K562 (cell line): ENCODE measurements around the gene ZNF776. TPM values are rescaled to one million over a fixed set of nuclear protein-coding genes. Genes with fewer than 3 reads are reported as not detected.

Experiments
- BACH1 ChIP-seq: fragments of 200-800 bp; sonication (Bioruptor generic); IDR thresholded peaks from 2 replicates; pipeline ENCODE4 v1.6.1; 2016; ENCODE audit warnings: missing genetic modification characterization, missing compliant biosample characterization
- BRCA1 ChIP-seq, 2 experiments: fragments of 450-650 bp in 1 of 2; sonication (generic) in 1 of 2; formaldehyde crosslinking in 1 of 2; IDR thresholded peaks; 2 replicates each; pipeline versions ENCODE4 v1.5.0 to v1.6.1; 2017 to 2020; ENCODE audit warnings: mild to moderate bottlenecking in 1 of 2, missing genetic modification reagents in 1 of 2
- CTBP1 ChIP-seq: fragments of 450-650 bp; IDR thresholded peaks from 2 replicates; pipeline ENCODE4 v1.6.1; 2016; ENCODE audit warnings: borderline replicate concordance
- EGR1 ChIP-seq: fragments of 450-650 bp; conservative IDR thresholded peaks from 2 replicates; pipeline ENCODE4 v1.6.1; 2017; ENCODE audit warnings: mild to moderate bottlenecking
- HMG20A ChIP-seq: fragments of 450-650 bp; formaldehyde crosslinking; conservative IDR thresholded peaks from 2 replicates; pipeline ENCODE4 v1.4.0; 2020; ENCODE audit warnings: mild to moderate bottlenecking, mixed read lengths
- MAZ ChIP-seq, 2 experiments: fragments of 450-650 bp in 1 of 2; sonication (generic) in 1 of 2; formaldehyde crosslinking; IDR thresholded peaks in 1 of 2; conservative IDR thresholded peaks in 1 of 2; 2 replicates each; pipeline versions ENCODE4 v1.4.0 to v1.5.0; 2020; ENCODE audit warnings: mild to moderate bottlenecking in 1 of 2, missing genetic modification reagents in 1 of 2
- MCM5 ChIP-seq: fragments of 450-650 bp; IDR thresholded peaks from 2 replicates; pipeline ENCODE4 v1.6.1; 2016; ENCODE audit warnings: low read depth
- PCBP2 ChIP-seq: fragments of 200-400 bp; formaldehyde crosslinking; IDR thresholded peaks from 2 replicates; pipeline ENCODE4 v1.6.1; 2018; ENCODE audit warnings: low read length, low read depth, mild to moderate bottlenecking, moderate library complexity; ENCODE audit not compliant: poor library complexity, severe bottlenecking
- POLR2A ChIP-seq: fragments of 450-650 bp; conservative IDR thresholded peaks from 2 replicates; pipeline ENCODE4 v1.6.1; 2016
- RAD51 ChIP-seq: fragments of 450-650 bp; IDR thresholded peaks from 2 replicates; pipeline ENCODE4 v1.7.1; 2016; ENCODE audit warnings: low read depth, mild to moderate bottlenecking, borderline replicate concordance
- RBM25 ChIP-seq: fragments of 200-400 bp; formaldehyde crosslinking; IDR thresholded peaks from 2 replicates; pipeline ENCODE4 v1.6.1; 2018; ENCODE audit warnings: low read length, low read depth, moderate library complexity; ENCODE audit not compliant: severe bottlenecking
- RBM39 ChIP-seq: fragments of 200-400 bp; formaldehyde crosslinking; optimal IDR thresholded peaks from 2 replicates; pipeline ENCODE3; 2018; ENCODE audit warnings: low read depth, low read length
- RFX1 ChIP-seq: fragments of 450-650 bp; IDR thresholded peaks from 2 replicates; pipeline ENCODE4 v1.6.1; 2016; ENCODE audit warnings: mild to moderate bottlenecking, moderate library complexity
- SRSF3 ChIP-seq: fragments of 200-400 bp; formaldehyde crosslinking; IDR thresholded peaks from 2 replicates; pipeline ENCODE4 v1.6.1; 2016; ENCODE audit warnings: mild to moderate bottlenecking, low read length, moderate library complexity; ENCODE audit not compliant: insufficient read depth
- SUPT5H ChIP-seq: fragments of 450-650 bp; IDR thresholded peaks from 2 replicates; pipeline ENCODE4 v1.6.1; 2016
- ZNF263 ChIP-seq: sonication (generic); formaldehyde crosslinking; IDR thresholded peaks from 2 replicates; pipeline ENCODE4 v1.8.0; 2022; ENCODE audit warnings: mild to moderate bottlenecking, missing genetic modification reagents, borderline replicate concordance
- ZNF717 ChIP-seq: fragments of 250-450 bp; sonication (Bioruptor Pico); IDR thresholded peaks from 2 replicates; pipeline ENCODE4 v1.5.0; 2021
- polyA plus RNA-seq, 8 experiments: library from polyadenylated mRNA; depleted of rRNA in 4 of 8; stranded (reverse) in 5 of 8; unstranded in 3 of 8; fragments of >200 nt; fragmentation: Nextera tagmentation in 2 of 8; fragmentation: Illumina TruSeq in 1 of 8; extraction: Ambion mirVana in 2 of 8; extraction: Trizol in 1 of 8; gene quantifications; 2 replicates each; pipeline versions ENCODE4 v1.2.1 to v1.2.3, GENCODE V29; 2011 to 2014; ENCODE audit warnings: inconsistent platforms in 1 of 8, missing spikeins in 1 of 8
- total RNA-seq, 7 experiments: library from RNA; depleted of rRNA in 6 of 7; stranded (reverse); fragments of >200 nt in 6 of 7; fragmentation: Illumina TruSeq in 2 of 7; extraction: Trizol in 2 of 7; gene quantifications; 2 replicates each; pipeline versions ENCODE4 v1.2.1 to v1.2.3, GENCODE V29; 2011 to 2021; ENCODE audit warnings: low replicate concordance in 1 of 7
- TF ChIP-seq, protein P1 (sequence below): sonication (generic); formaldehyde crosslinking; IDR thresholded peaks from 2 replicates; pipeline ENCODE4 v1.8.1; 2022; ENCODE audit warnings: missing genetic modification reagents
- TF ChIP-seq, protein P2 (sequence below), 3 experiments: fragments of 200-800 bp in 1 of 3; fragments of 250-450 bp in 1 of 3; fragments of 450-650 bp in 1 of 3; sonication (Bioruptor Pico) in 1 of 3; sonication (Bioruptor generic) in 1 of 3; formaldehyde crosslinking in 1 of 3; IDR thresholded peaks; 2 replicates each; pipeline versions ENCODE4 v1.6.1 to v1.8.0; 2016 to 2022; ENCODE audit warnings: mild to moderate bottlenecking in 2 of 3, missing genetic modification characterization in 2 of 3, missing compliant biosample characterization in 1 of 3, moderate library complexity in 1 of 3

Gene ZNF776
- total and polyA plus RNA-seq, 9 of the 15 experiments (the other 6 are each of a cell fraction or from before 2014, with no cell fraction given): 2.2 to 16.9 (median 8.2) TPM

DNA sequence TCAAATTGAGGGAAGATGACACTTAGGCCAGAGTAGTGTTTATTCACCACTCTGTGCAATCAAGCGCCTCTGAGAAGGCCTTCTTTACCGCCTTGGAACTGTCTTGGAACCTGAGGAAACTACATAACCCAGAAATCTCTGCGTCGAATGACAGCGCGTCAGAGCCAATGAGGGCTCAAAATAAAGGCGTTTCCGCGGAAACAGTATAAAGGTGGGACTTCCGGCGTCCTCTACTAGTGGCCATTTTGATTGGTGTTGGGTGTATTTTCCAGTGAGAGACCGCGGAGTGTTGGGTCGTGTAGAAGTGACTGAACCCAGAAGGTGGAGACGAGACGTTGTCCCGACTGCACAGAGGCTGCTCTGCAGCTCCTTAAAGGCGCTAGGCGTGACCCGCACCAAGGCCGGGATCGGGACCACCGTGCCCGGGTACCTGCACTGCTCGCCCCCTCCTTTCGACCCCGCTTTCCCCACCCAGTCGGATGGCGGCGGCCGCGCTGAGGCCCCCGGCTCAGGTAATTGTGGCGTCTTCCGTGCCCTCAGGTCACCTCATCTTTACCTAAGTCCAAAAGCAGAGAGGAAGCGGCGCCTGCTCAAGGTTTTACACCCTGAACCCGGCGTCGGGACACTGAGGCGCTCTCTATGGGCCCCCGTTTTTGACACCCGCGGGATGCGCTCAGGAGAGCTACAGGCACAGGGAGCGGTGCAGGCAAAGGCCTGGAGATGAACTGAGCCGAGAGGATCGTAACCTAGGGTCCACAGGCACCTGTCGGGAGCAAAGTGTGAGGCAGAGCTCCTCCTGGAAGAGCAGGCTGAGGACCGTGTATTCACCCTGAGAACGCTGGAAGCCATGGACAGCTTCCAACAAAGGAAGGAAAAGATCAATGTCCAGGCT, at the start of gene ZNF776 (continued):
- TF ChIP-seq BRCA1 (IDR thresholded peaks at IDR 0.05) (no peak), BRCA1 (CRISPR knock-in tag; IDR thresholded peaks at IDR 0.05) (no peak), CTBP1 (no peak), ZNF263 (CRISPR knock-in tag) (no peak), RBM39 (no peak), RFX1 (peak; percentile 89), POLR2A (peak; percentile 87), PCBP2 (no peak), SUPT5H (peak; percentile 84), RAD51 (no peak), EGR1 (peak; percentile 42), SRSF3 (no peak), MCM5 (no peak), ZNF717 (no peak), BACH1 (tag) (no peak), RBM25 (peak; percentile 85), HMG20A (CRISPR knock-in tag) (no peak), MAZ (CRISPR knock-in tag; conservative IDR thresholded peaks at IDR 0.05 in 1 of 2, IDR thresholded peaks at IDR 0.05 in 1 of 2) (peak; percentile 42 to 52; a peak in 3 of 4 replicates)
- TF ChIP-seq, protein P1, sequence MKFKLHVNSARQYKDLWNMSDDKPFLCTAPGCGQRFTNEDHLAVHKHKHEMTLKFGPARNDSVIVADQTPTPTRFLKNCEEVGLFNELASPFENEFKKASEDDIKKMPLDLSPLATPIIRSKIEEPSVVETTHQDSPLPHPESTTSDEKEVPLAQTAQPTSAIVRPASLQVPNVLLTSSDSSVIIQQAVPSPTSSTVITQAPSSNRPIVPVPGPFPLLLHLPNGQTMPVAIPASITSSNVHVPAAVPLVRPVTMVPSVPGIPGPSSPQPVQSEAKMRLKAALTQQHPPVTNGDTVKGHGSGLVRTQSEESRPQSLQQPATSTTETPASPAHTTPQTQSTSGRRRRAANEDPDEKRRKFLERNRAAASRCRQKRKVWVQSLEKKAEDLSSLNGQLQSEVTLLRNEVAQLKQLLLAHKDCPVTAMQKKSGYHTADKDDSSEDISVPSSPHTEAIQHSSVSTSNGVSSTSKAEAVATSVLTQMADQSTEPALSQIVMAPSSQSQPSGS (CRISPR knock-in tag): no peak
- TF ChIP-seq, protein P2, sequence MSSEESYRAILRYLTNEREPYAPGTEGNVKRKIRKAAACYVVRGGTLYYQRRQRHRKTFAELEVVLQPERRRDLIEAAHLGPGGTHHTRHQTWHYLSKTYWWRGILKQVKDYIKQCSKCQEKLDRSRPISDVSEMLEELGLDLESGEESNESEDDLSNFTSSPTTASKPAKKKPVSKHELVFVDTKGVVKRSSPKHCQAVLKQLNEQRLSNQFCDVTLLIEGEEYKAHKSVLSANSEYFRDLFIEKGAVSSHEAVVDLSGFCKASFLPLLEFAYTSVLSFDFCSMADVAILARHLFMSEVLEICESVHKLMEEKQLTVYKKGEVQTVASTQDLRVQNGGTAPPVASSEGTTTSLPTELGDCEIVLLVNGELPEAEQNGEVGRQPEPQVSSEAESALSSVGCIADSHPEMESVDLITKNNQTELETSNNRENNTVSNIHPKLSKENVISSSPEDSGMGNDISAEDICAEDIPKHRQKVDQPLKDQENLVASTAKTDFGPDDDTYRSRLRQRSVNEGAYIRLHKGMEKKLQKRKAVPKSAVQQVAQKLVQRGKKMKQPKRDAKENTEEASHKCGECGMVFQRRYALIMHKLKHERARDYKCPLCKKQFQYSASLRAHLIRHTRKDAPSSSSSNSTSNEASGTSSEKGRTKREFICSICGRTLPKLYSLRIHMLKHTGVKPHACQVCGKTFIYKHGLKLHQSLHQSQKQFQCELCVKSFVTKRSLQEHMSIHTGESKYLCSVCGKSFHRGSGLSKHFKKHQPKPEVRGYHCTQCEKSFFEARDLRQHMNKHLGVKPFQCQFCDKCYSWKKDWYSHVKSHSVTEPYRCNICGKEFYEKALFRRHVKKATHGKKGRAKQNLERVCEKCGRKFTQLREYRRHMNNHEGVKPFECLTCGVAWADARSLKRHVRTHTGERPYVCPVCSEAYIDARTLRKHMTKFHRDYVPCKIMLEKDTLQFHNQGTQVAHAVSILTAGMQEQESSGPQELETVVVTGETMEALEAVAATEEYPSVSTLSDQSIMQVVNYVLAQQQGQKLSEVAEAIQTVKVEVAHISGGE (CRISPR knock-in tag; IDR thresholded peaks at IDR 0.05): no peak
